Sigmoid colon (tissue), 4 donors: ENCODE results near the gene JHY.

Experiments used
- CTCF ChIP-seq, 4 experiments: fragments of 450-650 bp in 3 of 4; fragments of 200-600 bp in 1 of 4; IDR thresholded peaks; one replicate each; pipeline ENCODE4 v1.5.1; 2016 to 2019; ENCODE audit warnings: antibody characterized with exemption in 4 of 4, mild to moderate bottlenecking in 3 of 4, moderate library complexity in 2 of 4
- EP300 ChIP-seq, 4 donors: sonication (generic); formaldehyde crosslinking; IDR thresholded peaks; one replicate each; pipeline ENCODE4 v1.6.1; 2017; ENCODE audit warnings: antibody characterized with exemption in 4 of 4

GRCh38 chr11:122871302-122871701, 11.3 kb upstream of the JHY start:
- TF ChIP-seq CTCF (IDR thresholded peaks at IDR 0.05) (no peak), EP300 (IDR thresholded peaks at IDR 0.05) (no peak)
